NT2/D1 (cell line): ENCODE measurements around the gene SOS2.

Source experiments
- DNase-seq: peaks from one replicate; pipeline ENCODE4 v3.0.0-alpha.2; 2011; ENCODE audit warnings: low read depth, low spot score
- H3K27me3 ChIP-seq: 2 replicates; pipeline ENCODE4 v1.6.0; 2011; ENCODE audit warnings: mild to moderate bottlenecking; ENCODE audit not compliant: insufficient read length, insufficient read depth
- H3K36me3 ChIP-seq: 2 replicates; pipeline ENCODE4 v1.6.1; 2011; ENCODE audit warnings: mild to moderate bottlenecking, low read length, mixed read lengths; ENCODE audit not compliant: insufficient read depth, insufficient read length
- H3K4me1 ChIP-seq: 2 replicates; pipeline ENCODE4 v1.5.1; 2011; ENCODE audit not compliant: insufficient read depth, insufficient read length
- H3K4me3 ChIP-seq: 2 replicates; pipeline ENCODE4 v1.5.1; 2011; ENCODE audit warnings: low read depth; ENCODE audit not compliant: insufficient read length
- H3K9ac ChIP-seq: 2 replicates; pipeline ENCODE4 v1.6.0; 2011; ENCODE audit warnings: low read depth; ENCODE audit not compliant: insufficient read length
- H3K9me3 ChIP-seq: 2 replicates; pipeline ENCODE4 v1.5.1; 2011; ENCODE audit warnings: mild to moderate bottlenecking, low read length; ENCODE audit not compliant: insufficient read depth
- SUZ12 ChIP-seq: IDR thresholded peaks from 2 replicates; pipeline ENCODE4 v1.6.1; 2011; ENCODE audit not compliant: insufficient read length, insufficient read depth; ENCODE audit errors: extremely low read depth
- YY1 ChIP-seq: IDR thresholded peaks from 2 replicates; pipeline ENCODE4 v1.6.1; 2011; ENCODE audit not compliant: insufficient read length, insufficient read depth
- ZNF274 ChIP-seq: IDR thresholded peaks from 2 replicates; pipeline ENCODE4 v1.6.1; 2011; ENCODE audit warnings: mild to moderate bottlenecking, low read depth, low read length

The SOS2 gene

GRCh38 chr14:50117456-50117855 is 113.9 kb downstream of the SOS2 start:
- TF ChIP-seq YY1 (no peak), SUZ12 (no peak), ZNF274 (no peak)
- Histone ChIP-seq H3K4me3 (no peak overlapping the region), H3K4me1 (no peaks in the 10 kb centered on the region)

GRCh38 chr14:50116966-50117365 is 114.4 kb downstream of the SOS2 start:
- Histone ChIP-seq H3K4me1 (no peaks in the 10 kb centered on the region), H3K9ac (peak overlapping the region; percentile 93), H3K4me3 (peak overlapping the region; percentile 28), H3K27me3 (no peaks in the 10 kb centered on the region), H3K36me3 (peaks cover 37% of the 10 kb centered on the region), H3K9me3 (no peaks in the 10 kb centered on the region)
- TF ChIP-seq YY1 (no peak), SUZ12 (no peak), ZNF274 (no peak)
- no peak for DNase-seq

More at GRCh38 chr14:50117456-50117855, 113.9 kb downstream of the SOS2 start:
- Histone ChIP-seq H3K9ac (no peak overlapping the region), H3K27me3 (no peaks in the 10 kb centered on the region), H3K9me3 (no peaks in the 10 kb centered on the region), H3K36me3 (peaks cover 32% of the 10 kb centered on the region)
- DNase-seq = no peak

GRCh38 chr14:50116181-50116956 is 115.0 kb downstream of the SOS2 start, which contains the start of gene VCPKMT:
TSS of gene VCPKMT (minus strand) at chr14:50116572. CDS start at chr14:50116552, 20 bp downstream.
- DNase-seq = peak; percentile 77
- Histone ChIP-seq H3K9ac (peak within 1 kb of the TSS; percentile 93), H3K4me3 (peak within 1 kb of the TSS; percentile 93), H3K9me3 (no peaks in the 10 kb centered on the region), H3K4me1 (no peaks in the 10 kb centered on the region), H3K27me3 (no peaks in the 10 kb centered on the region), H3K36me3 (peaks cover 43% of the 10 kb centered on the region)
- TF ChIP-seq SUZ12 (no peak), YY1 (peak; percentile 83), ZNF274 (no peak)

DNA sequence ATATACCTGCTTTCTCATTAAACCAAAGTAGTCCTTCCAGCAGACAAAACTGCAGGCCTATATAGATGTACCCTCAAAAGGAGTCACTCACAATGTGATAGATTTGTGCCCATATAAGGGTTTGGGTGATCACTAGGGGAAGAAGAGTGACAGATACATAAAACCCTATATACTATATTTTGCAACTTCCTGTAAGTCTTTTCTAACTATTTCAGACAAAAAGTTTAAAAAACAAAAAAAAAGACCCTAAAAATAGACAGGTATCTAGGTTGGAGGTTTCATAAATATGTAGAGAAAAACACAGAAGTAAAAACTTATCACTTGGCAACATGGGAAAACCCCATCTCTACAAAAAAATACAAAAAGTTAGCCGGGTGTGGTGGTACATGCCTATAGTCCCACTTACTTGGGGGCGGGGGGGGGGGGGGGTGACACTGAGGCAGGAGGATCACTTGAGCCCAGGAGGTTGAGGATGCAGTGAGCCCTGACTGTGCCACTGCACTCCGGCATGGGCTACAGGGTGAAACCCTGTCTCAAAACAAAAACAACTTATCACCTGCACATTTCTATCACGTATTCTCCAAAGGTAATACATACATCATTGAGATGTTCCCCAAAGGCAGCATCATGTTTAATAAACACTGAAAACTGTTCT is 117.9 kb downstream of the SOS2 start:
- H3K4me1 ChIP-seq = no peaks in the 10 kb centered on the region
- H3K27me3 ChIP-seq = no peaks in the 10 kb centered on the region
- no peaks in the 10 kb centered on the region for H3K9me3 ChIP-seq
- H3K36me3 ChIP-seq = peaks cover 61% of the 10 kb centered on the region
- H3K4me3 ChIP-seq = no peak overlapping the region
- DNase-seq = no peak
- TF ChIP-seq YY1 (no peak), ZNF274 (no peak), SUZ12 (no peak)
- H3K9ac ChIP-seq = no peak overlapping the region

GRCh38 chr14:50110323-50111037 is 120.9 kb downstream of the SOS2 start:
- H3K9ac ChIP-seq = no peak overlapping the region
- H3K36me3 ChIP-seq = peaks cover 62% of the 10 kb centered on the region
- no peak for DNase-seq
- no peaks in the 10 kb centered on the region for H3K27me3 ChIP-seq
- no peaks in the 10 kb centered on the region for H3K4me1 ChIP-seq
- no peak overlapping the region for H3K4me3 ChIP-seq
- H3K9me3 ChIP-seq = no peaks in the 10 kb centered on the region
- no peak for TF ChIP-seq YY1
- TF ChIP-seq ZNF274 = no peak
- TF ChIP-seq SUZ12 = no peak

GRCh38 chr14:50109342-50109741 is 122.0 kb downstream of the SOS2 start:
- no peak overlapping the region for H3K9ac ChIP-seq
- DNase-seq = no peak
- peaks cover 53% of the 10 kb centered on the region for H3K36me3 ChIP-seq
- H3K4me1 ChIP-seq = no peaks in the 10 kb centered on the region
- no peaks in the 10 kb centered on the region for H3K27me3 ChIP-seq
- no peaks in the 10 kb centered on the region for H3K9me3 ChIP-seq
- H3K4me3 ChIP-seq = no peak overlapping the region
- TF ChIP-seq YY1 (no peak), ZNF274 (no peak), SUZ12 (no peak)
